Gastroesophageal sphincter (tissue), 3 donors: ENCODE results near the gene RASGEF1C.

Experiments used
- CTCF ChIP-seq, 4 experiments: fragments of 200-600 bp in 2 of 4; fragments of 450-650 bp in 2 of 4; sonication (generic) in 1 of 4; IDR thresholded peaks; one replicate each; pipeline ENCODE4 v1.5.1; 2017 to 2019; ENCODE audit warnings: antibody characterized with exemption in 4 of 4, mild to moderate bottlenecking in 2 of 4, moderate library complexity in 2 of 4
- POLR2A ChIP-seq, 2 donors: fragments of 450-650 bp; IDR thresholded peaks; one replicate each; pipeline ENCODE4 v1.6.1; 2017; ENCODE audit warnings: antibody characterized with exemption in 2 of 2, mild to moderate bottlenecking in 2 of 2, moderate library complexity in 1 of 2

GRCh38 chr5:180060192-180060591 is 148.8 kb downstream of the RASGEF1C start:
- TF ChIP-seq CTCF (IDR thresholded peaks at IDR 0.05) (no peak), POLR2A (IDR thresholded peaks at IDR 0.05) (no peak)
